ENCODE data around the gene L3HYPDH.

Gene L3HYPDH

GRCh38 chr14:59510001-59510400 is 25.8 kb upstream of the L3HYPDH start:
- H3K27me3 ChIP-seq (ENCODE audit: insufficient read depth, poor library complexity, severe bottlenecking) = peaks cover 2% of the 10 kb centered on the region
- no peak overlapping the region for H3K27ac ChIP-seq (replicated peaks)
- no peak overlapping the region for H3K4me3 ChIP-seq (replicated peaks; ENCODE audit: insufficient read depth, low read length)
- TF ChIP-seq GABPA (IDR thresholded peaks at IDR 0.05; ENCODE audit: low read depth) = no peak
- TF ChIP-seq REST (IDR thresholded peaks at IDR 0.05; ENCODE audit: insufficient replicate concordance, low read depth) = no peak
- TF ChIP-seq CTCF (IDR thresholded peaks at IDR 0.05; ENCODE audit: insufficient read depth, low read length) = no peak
- no peak for TF ChIP-seq POLR2AphosphoS5 (IDR thresholded peaks at IDR 0.05; ENCODE audit: low read depth)
- no peak for TF ChIP-seq SPI1 (IDR thresholded peaks at IDR 0.05; ENCODE audit: borderline replicate concordance, low read depth)
- no peak for DNase-seq (ENCODE audit: low read depth in 1 of 2, low spot score in 1 of 2)

- no peak overlapping the region for H3K27ac ChIP-seq (replicated peaks)
- no peak overlapping the region for H3K4me3 ChIP-seq (replicated peaks; ENCODE audit: insufficient read depth, low read length)
- TF ChIP-seq CTCF (IDR thresholded peaks at IDR 0.05; ENCODE audit: insufficient read depth, low read length) (no peak), POLR2AphosphoS5 (IDR thresholded peaks at IDR 0.05; ENCODE audit: low read depth) (no peak), REST (IDR thresholded peaks at IDR 0.05; ENCODE audit: insufficient replicate concordance, low read depth) (no peak), SPI1 (IDR thresholded peaks at IDR 0.05; ENCODE audit: borderline replicate concordance, low read depth) (no peak), GABPA (IDR thresholded peaks at IDR 0.05; ENCODE audit: low read depth) (no peak)
- no peak for DNase-seq (ENCODE audit: low read depth in 1 of 2, low spot score in 1 of 2)
- H3K27me3 ChIP-seq (ENCODE audit: insufficient read depth, poor library complexity, severe bottlenecking) = peaks cover 2% of the 10 kb centered on the region
These were observed 24.9 kb upstream of the L3HYPDH start for GRCh38 chr14:59509101-59509500.

- H3K27ac ChIP-seq (replicated peaks) = no peak overlapping the region
- DNase-seq (ENCODE audit: low read depth in 1 of 2, low spot score in 1 of 2) = no peak
- TF ChIP-seq REST (IDR thresholded peaks at IDR 0.05; ENCODE audit: insufficient replicate concordance, low read depth) (no peak), SPI1 (IDR thresholded peaks at IDR 0.05; ENCODE audit: borderline replicate concordance, low read depth) (no peak), GABPA (IDR thresholded peaks at IDR 0.05; ENCODE audit: low read depth) (no peak), POLR2AphosphoS5 (IDR thresholded peaks at IDR 0.05; ENCODE audit: low read depth) (no peak), CTCF (IDR thresholded peaks at IDR 0.05; ENCODE audit: insufficient read depth, low read length) (no peak)
- H3K27me3 ChIP-seq (ENCODE audit: insufficient read depth, poor library complexity, severe bottlenecking) = peaks cover 2% of the 10 kb centered on the region
- H3K4me3 ChIP-seq (replicated peaks; ENCODE audit: insufficient read depth, low read length) = no peak overlapping the region
These were observed 23.5 kb upstream of the L3HYPDH start for GRCh38 chr14:59507752-59508103.

Measured in HL-60 (cell line).